ENCODE measurements around the gene C14orf180.
"Not testable (repeated sequence)": the region's sequence is repeated elsewhere in the genome, so short reads cannot be mapped to it uniquely, and the experiment has no call there.

The C14orf180 gene

DNA sequence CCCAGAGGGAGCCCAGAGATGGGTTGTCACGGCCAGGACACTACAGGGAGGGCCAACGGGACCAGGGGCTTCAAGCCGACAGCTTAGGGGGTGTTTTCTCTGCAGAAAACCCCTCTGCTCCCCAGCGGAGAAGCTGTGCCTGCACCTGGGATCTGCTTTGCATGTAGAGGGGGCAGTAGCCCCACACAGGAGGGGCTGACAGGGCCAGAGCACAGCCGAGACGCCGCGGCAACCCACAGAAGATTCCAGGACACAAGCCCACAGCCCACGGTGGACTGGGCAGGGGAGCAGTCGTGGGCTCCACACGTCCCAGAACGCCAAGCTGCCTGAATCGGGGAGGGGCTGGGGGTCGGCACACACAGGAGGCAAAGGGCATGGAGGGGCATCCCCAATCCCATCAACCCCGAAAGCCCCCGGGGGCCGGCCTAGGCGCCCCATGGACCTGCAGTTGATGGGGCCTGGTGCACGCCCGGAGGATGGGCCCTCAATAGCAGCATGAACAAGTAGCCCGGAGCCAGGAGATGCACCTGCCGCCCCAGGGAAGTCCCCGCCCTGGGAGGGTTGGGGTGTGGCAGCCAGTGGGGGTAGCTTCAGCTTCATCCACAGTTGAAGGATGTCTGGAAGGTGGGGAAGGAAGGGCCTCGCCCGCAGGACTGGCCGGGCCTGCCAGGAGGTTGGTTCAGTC is 55.5 kb downstream of the C14orf180 start:
- TF ChIP-seq MYC (IDR thresholded peaks at IDR 0.05; ENCODE audit: low read depth, low read length) = no peak
- TF ChIP-seq CTCF (IDR thresholded peaks at IDR 0.05; ENCODE audit: low read depth, low read length) = no peak
- TF ChIP-seq, protein P1, sequence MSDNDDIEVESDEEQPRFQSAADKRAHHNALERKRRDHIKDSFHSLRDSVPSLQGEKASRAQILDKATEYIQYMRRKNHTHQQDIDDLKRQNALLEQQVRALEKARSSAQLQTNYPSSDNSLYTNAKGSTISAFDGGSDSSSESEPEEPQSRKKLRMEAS (IDR thresholded peaks at IDR 0.05; ENCODE audit: low read depth, low read length) = no peak
- TF ChIP-seq POLR2A (IDR thresholded peaks at IDR 0.05; ENCODE audit: extremely low read depth, insufficient read length) = no peak
- no peak overlapping the region for H3K4me3 ChIP-seq (ENCODE audit: low read depth, low read length)
- no peak for DNase-seq (ENCODE audit: low read depth)

- TF ChIP-seq CTCF (IDR thresholded peaks at IDR 0.05; ENCODE audit: low read depth, low read length) (no peak), MYC (IDR thresholded peaks at IDR 0.05; ENCODE audit: low read depth, low read length) (no peak), POLR2A (IDR thresholded peaks at IDR 0.05; ENCODE audit: extremely low read depth, insufficient read length) (no peak)
- TF ChIP-seq, protein P1 (IDR thresholded peaks at IDR 0.05; ENCODE audit: low read depth, low read length) = no peak
- H3K4me3 ChIP-seq (ENCODE audit: low read depth, low read length) = no peak overlapping the region
- DNase-seq (ENCODE audit: low read depth) = no peak
These were observed 56.2 kb downstream of the C14orf180 start for GRCh38 chr14:104635717-104636116.

- H3K4me3 ChIP-seq (ENCODE audit: low read depth, low read length) = no peak overlapping the region
- TF ChIP-seq, protein P1 (IDR thresholded peaks at IDR 0.05; ENCODE audit: low read depth, low read length) = no peak
- TF ChIP-seq CTCF (IDR thresholded peaks at IDR 0.05; ENCODE audit: low read depth, low read length) (no peak), POLR2A (IDR thresholded peaks at IDR 0.05; ENCODE audit: extremely low read depth, insufficient read length) (no peak)
- no peak for DNase-seq (ENCODE audit: low read depth)
These were observed 56.6 kb downstream of the C14orf180 start for GRCh38 chr14:104636131-104636530.

DNA sequence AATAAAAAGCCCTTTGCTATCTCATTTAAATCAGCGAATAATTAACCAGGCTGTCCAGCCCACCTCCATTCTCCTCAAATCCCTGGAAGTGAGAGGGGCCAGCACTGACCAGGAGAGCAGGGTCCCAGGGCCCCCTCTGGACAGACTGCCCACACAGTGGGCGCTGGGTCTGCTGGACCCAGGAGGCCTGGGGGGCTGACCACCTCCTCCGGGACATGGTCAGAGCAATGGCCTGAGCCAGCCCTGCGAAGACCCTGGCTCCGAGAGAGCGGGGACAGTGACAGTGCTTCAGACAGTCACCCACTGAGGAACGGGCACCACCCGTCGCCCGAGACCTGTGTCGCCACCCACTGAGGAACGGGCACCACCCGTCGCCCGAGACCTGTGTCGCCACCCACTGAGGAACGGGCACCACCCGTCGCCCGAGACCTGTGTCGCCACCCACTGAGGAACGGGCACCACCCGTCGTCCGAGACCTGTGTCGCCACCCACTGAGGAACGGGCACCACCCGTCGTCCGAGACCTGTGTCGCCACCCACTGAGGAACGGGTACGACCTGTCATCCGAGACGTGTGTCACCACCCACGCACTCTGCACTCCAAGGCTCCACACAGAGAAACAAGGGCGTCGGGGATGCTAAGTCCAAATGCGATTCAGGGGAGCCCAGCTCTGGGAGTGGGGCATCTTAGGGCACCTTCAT is 57.4 kb downstream of the C14orf180 start:
- H3K4me3 ChIP-seq (ENCODE audit: low read depth, low read length); DNase-seq (ENCODE audit: low read depth): not testable (repeated sequence)

- TF ChIP-seq MYC (IDR thresholded peaks at IDR 0.05; ENCODE audit: low read depth, low read length) = no peak
- no peak for TF ChIP-seq CTCF (IDR thresholded peaks at IDR 0.05; ENCODE audit: low read depth, low read length)
- TF ChIP-seq, protein P1 (IDR thresholded peaks at IDR 0.05; ENCODE audit: low read depth, low read length) = no peak
- H3K4me3 ChIP-seq (ENCODE audit: low read depth, low read length) = no peak overlapping the region
- no peak for DNase-seq (ENCODE audit: low read depth)
These were observed 58.0 kb downstream of the C14orf180 start for GRCh38 chr14:104637546-104638003.

DNA sequence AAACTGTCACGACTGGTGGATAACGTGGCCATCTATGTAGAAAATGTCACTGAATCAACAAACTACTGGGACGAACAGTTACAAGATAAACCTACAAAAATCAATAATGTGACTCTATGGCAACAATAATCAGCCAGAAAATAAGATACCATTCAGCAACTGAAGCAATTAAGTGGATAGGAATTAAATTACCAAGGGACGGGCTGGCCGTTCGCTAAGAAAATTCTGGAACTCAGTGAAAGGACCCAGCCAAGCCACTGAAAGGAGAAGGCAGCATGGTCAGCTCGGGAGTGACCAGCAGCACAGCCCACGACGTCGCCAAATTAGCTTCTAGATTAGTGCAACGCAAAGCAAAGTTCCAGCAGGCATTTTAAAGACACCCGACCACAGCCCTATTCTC is 58.6 kb downstream of the C14orf180 start:
- no peak for TF ChIP-seq POLR2A (IDR thresholded peaks at IDR 0.05; ENCODE audit: extremely low read depth, insufficient read length)
- no peak for TF ChIP-seq MYC (IDR thresholded peaks at IDR 0.05; ENCODE audit: low read depth, low read length)
- TF ChIP-seq, protein P1 (IDR thresholded peaks at IDR 0.05; ENCODE audit: low read depth, low read length) = no peak
- TF ChIP-seq CTCF (IDR thresholded peaks at IDR 0.05; ENCODE audit: low read depth, low read length) = no peak
- H3K4me3 ChIP-seq (ENCODE audit: low read depth, low read length) = no peak overlapping the region
- DNase-seq (ENCODE audit: low read depth) = no peak

Measured in NB4 (cell line).